Right ventricle myocardium superior (tissue), 1 donor: ENCODE measurements around the gene SPATA6L. TPM values are rescaled to one million over a fixed set of nuclear protein-coding genes. Genes with fewer than 3 reads are reported as not detected.

Source experiments
- ATAC-seq: fragments of 200-7000 bp; cut with Tn5 transposase; one replicate; pipeline ENCODE4 v1.9.1; 2020; ENCODE audit warnings: mild to moderate bottlenecking; ENCODE audit not compliant: poor library complexity
- DNase-seq: peaks from one replicate; pipeline ENCODE4 v3.0.0-alpha.2; 2020
- intact Hi-C: fragments of 100-400 bp; cut with DNase I; formaldehyde crosslinking; loops from one replicate; pipeline ENCODE4 v1.11.2; 2022
- total RNA-seq: library from RNA; stranded (reverse); fragmentation: NEBNext Ultra II Directional; extraction: Animal tissue kit (Norgen Biotek cat#: 25700); gene quantifications from one replicate; pipeline ENCODE4 v1.2.1, GENCODE V29; 2021
- donor health status: DM: no; HTN: yes; CAD: no; lungs with severe emphysema.

SPATA6L gene
- total RNA-seq, 1 donor from 2014 or later, result 0.35 TPM

DNA sequence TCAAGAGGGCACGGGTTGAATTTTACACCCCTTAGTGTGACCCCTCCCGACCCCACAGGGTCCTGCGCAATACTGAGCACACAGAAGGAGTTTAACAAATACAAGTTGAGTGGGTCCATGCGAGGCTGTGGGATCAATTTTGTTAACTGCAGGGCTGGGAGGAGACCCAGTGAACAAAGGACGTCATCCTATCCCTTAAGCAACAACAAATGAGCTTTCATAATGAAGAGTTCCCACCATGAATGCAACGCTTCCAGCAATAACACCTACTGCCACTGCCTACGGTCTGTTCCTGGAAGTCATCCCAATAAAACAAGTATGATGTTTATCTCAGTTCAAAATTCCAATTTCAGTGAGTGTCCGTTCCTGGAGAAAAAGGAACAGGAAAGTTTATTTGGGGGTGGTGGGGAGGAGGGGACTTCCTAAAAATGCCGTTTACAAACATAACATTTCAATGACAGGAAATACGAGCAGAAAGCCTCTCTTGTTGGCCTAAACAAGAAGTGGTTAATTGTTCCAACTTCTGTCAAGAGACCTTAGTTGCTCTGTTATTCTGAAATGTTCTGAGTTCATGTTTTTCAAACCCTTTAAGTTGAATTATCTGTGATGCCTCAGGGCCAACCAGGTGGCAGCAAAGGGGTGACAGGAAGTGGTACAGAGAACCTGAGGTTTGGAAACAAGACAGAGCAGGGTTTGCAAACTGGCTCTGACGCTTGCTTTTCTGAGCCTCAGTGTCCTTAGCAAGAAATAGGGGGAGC is 69.9 kb downstream of the SPATA6L start:
- DNase-seq (no peak), ATAC-seq (no peak)
- intact Hi-C loops, result no loop called here

DNA sequence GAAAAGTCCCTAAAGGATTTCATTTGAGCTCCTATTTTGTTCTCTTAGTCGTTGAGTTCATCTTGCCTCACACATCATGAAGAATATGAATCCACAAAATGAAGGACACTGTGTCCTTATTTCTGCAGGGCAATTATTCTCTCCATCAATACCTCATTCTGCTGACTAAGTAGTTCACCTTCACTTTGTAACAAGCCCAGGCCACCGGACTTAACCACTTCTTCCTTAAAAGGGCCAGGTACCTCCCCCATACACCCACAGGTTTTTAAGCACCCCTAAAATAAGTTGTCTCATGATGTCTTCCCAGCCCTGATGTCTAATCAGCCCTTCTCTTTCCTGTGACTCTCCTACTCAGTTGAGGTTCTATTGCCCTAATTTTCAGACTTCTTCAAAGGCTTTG is 71.3 kb downstream of the SPATA6L start:
- ATAC-seq (no peak), DNase-seq (no peak)
- intact Hi-C loops, result no loop called here

DNA sequence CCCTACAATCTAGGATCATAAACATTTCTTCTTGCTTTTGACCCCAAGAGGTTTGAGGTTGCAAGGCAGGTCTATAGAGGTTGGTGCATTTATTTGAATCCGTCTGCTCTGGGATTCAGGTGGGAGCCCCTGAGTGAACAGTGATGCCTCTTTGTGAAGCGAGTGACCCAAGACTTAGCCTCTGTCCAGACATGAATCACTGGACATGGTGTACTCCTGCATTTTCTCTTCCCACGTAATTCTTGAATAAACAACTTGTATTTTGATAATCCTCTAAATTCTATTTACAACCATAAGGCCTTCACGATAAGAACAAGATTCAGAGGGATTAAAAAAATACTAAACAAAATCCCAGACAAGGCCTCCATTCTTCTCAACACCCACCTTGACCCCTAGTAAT is 71.7 kb downstream of the SPATA6L start:
- ATAC-seq, result no peak
- intact Hi-C loops, result no loop called here
- DNase-seq, result no peak

DNA sequence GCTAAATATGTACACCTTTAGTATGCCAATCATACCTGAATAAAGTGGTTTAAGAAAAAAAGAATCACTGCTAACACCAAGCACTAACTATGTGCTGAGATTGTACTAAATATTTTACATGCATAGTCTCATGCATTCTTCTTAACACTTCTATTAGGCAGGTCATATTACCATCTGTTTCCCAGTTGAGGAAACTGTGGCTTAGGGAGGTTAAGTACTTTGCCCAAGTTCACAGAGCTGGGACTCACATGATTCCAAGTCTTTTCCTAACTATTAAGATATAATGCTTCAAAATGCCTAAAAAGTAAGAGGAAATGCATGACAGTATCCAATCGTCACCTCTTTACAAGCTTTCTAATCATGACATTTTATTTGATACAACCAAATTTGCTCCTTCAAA is 73.4 kb downstream of the SPATA6L start:
- no peak for ATAC-seq
- DNase-seq, result no peak
- intact Hi-C loops, result no loop called here

DNA sequence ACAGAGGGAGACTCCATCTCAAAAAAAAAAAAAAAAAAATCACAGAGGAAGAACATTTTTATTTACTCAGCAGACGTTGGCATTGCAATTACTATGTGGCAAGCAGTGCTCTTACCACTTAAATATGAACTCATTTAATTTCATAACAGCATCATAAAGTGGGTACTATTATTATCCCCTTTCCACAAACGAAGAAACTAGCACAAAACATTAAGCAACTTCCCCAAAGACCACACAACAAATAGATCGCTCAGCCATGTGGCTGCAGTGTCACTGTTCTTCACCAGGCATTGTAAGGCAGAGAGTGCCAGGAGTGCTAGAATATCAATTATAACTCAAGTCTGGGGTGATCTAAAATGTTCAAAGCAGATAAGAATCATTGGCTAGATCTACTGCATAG is 74.0 kb downstream of the SPATA6L start:
- DNase-seq (no peak), ATAC-seq (no peak)
- intact Hi-C loops, result no loop called here

DNA sequence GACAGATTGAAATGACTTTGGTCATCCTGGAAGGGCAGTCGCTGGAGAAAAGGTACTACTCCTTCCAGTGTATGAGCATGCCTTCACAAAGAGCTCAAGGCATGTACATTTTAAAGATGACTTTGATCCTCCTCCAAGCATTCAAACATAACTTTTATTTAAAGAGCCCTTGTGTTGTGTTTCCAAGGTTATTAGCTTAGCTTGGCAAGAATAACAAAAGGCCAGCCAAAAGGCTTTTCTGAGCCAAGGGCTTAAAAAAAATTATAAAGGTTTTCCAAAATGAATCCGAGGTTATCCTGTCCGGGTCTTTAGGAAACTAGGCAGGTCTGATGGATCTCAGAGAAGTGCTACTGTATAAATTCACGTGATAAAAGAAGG is 75.2 kb downstream of the SPATA6L start:
- intact Hi-C loops, result no loop called here
- ATAC-seq, result no peak
- no peak for DNase-seq

DNA sequence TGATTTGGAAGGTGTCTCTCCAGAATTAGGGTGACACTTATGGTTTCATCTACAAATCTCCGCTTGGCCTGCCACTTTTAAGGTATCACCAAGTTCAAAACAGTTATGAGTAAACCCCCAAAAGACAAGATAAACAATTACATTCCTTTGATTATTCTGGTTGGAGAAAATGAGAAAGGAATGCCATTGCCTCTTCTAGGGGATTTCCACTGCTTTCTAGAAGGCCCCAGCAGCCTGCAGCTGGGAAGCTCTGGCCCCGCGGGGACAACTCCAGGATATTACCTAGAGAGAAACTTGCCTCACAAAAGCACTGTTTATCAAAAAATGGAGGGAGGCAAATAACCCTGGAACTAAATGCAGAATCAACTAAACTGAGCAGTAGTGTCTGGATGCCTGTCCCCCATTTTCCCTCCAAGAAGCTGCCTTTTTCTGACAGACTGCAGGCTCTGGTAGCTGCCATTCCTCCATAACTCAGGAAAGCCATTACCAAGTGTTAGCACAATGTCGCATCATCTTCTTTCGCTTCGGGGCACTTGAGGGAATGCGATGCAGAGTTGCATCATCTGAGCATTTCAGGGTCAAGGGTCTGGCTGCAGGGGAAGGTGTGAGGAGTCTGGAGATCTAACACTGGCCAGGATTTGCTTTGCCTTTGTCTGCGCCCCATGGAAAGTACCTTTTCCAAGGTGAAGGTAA is 75.7 kb downstream of the SPATA6L start:
- intact Hi-C loops, result no loop called here
- DNase-seq, result no peak
- no peak for ATAC-seq

DNA sequence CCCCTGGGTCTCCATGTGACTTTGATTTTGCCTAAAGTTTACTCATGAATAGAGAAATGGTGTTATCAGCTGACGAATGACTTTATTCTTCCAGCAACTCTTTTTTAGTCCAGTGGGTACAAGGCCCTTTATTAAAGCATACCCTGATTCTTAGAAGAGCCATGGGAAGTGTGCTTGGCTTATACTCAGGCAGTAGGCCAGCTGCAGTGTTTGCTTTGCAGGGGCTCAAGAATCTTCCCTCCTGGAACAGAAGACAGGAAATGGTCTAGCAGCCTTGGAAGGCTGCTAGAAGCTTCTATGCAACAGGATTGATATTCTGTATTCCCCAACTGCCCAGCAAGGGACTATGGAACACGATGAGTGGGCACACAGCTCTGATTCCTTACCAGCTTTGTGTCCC is 77.6 kb downstream of the SPATA6L start:
- ATAC-seq (no peak), DNase-seq (no peak)
- intact Hi-C loops, result no loop called here

DNA sequence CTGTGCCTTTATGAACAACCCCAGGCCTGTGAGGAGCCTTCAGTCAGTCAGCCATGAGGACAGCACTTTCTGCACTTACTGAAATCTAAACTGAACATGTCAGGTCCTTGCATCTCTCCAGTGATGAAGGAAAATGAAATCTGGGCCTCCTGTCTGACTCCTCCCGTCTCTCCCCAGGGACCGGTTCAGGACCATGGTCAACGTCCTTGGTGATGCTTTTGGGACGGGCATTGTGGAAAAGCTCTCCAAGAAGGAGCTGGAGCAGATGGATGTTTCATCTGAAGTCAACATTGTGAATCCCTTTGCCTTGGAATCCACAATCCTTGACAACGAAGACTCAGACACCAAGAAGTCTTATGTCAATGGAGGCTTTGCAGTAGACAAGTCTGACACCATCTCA is 81.1 kb downstream of the SPATA6L start:
- ATAC-seq (no peak), DNase-seq (no peak)
- intact Hi-C loops, result no loop called here

DNA sequence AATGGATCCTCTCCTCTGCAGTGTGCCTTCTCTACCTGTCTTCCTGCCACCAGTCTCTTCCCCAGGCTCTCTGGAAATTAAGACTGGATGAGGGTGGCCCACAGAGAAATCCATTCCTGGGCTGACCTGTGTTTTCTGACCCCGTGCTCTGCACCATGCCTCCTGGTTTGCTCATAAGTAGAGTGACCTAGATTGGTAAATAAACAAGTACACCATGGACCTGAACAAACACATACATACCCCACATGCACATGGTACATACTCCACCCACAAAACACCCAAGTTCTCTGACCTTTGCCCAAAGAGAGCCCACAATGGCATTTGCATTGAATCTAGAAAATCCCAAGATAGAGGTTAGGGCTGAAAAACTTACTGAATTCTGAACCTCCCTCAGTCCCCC is 81.6 kb downstream of the SPATA6L start:
- DNase-seq (no peak), ATAC-seq (no peak)
- intact Hi-C loops, result no loop called here

DNA sequence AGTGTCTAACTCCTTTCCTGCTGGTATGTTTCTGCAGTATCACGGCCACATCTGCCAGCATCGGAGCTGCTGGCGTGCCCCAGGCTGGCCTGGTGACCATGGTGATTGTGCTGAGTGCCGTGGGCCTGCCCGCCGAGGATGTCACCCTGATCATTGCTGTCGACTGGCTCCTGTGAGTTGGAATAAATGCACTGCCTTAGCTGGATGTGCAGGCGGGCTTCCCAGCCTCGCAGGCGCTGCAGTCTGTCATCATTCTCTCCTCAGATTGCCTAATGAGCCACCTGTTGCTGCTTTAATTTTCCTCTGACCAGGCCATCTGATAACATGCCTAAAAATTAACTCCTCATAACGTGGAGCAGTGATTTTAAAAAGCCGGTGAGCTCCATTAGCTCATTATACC is 83.3 kb downstream of the SPATA6L start:
- DNase-seq (no peak), ATAC-seq (no peak)
- intact Hi-C loops, result no loop called here

DNA sequence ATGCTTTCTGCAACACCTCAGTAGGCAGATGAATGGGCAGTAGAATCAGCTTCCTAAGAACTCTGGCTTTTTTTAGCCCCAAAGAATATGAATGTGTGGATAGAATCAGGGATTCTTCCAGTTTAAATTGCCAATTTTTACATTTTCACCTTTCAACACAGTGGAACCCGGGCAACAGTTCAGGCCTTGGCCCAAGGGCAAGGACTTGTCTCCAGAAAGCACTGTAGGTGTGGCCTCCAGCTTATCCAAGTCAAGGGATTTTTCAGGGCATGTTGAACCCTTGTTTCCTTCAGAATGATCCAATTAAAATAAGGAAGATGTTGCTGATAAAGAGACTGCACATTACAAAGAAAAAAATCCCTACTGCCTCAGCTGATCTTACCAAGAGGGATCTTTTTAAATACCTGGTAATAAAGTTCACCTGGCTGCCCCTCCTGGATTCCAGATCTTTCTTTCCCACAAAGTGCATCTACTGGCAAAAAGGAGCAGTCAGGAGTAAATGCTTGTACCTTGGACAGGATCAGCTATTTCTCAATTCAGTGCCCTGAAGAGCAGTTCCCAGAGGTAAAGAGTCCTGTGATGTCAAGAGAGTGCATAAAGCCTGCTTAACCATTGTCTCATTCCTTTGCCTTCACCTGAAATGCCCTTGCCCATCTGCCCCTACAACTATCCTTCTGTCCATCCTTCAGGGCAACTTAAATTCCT is 84.3 kb downstream of the SPATA6L start:
- DNase-seq (no peak), ATAC-seq (no peak)
- intact Hi-C loops, result no loop called here

DNA sequence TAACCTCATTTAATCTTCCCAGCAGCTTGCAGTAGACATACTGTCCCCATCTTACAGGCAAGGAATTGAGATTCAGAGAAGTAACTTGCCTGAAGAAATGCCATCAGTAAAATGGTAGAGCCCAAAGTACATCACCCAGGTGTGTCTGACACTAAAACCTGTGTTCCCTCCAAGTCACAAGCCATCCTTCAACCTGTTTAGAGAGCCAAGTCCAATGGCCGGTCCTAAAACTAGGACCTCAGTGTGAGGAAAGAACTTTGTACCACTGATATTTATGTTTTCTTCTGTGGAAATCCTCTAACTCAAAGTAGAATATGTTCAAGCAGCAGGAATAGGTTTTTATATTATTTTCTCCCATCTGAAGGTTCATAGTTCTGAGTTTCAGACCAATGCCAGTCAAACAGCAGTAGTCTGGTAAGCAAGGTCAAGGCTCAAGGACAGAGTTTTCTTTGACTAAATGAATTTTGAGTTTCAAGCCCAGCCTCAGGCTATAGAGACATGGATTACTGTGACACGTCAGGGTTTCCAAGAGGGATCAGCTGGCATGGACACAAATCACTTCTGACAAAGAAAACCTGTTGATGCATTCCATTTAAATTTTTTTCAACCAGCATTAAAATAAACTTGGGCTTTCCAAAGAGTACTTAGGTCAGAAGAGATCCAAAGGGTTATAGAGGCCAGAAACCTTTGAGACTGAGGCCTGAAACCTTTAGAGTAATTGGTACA is 85.1 kb downstream of the SPATA6L start:
- DNase-seq (no peak), ATAC-seq (no peak)
- intact Hi-C loops, result no loop called here

DNA sequence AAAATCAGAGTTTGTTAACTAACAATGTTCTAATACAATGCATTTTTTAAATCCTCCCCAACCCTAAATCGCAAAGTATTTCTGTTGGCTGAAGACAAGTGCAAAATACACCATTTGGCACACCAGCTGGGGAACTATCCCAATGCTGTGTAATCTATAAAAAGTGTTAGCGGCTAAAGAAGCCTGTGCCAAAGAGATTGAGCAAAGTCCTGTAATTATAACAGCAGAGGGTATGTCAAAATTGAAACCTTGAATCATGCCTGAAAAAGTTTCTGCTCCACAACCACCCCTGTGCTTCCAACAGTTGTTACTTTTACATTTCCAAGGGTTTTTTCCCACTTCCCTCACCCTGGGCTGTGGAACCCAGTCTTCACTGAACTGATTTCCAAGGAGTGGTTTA is 87.3 kb downstream of the SPATA6L start:
- intact Hi-C loops, result no loop called here
- no peak for DNase-seq
- no peak for ATAC-seq

DNA sequence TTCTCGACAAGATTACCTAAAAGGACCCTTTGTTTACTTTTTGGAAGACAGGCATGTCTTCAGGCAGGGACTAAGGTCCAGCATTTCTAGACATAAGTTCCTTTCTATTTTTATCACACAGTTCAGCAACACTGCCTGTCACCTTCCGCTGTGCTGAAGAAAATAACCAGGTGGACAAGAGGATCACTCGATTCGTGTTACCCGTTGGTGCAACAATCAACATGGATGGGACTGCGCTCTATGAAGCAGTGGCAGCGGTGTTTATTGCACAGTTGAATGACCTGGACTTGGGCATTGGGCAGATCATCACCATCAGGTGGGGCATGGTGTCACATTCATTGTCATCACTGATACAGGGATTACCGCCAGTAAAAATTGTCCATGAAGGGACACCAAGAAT is 89.8 kb downstream of the SPATA6L start:
- intact Hi-C loops, result no loop called here
- DNase-seq (no peak), ATAC-seq (peak; percentile 58)

DNA sequence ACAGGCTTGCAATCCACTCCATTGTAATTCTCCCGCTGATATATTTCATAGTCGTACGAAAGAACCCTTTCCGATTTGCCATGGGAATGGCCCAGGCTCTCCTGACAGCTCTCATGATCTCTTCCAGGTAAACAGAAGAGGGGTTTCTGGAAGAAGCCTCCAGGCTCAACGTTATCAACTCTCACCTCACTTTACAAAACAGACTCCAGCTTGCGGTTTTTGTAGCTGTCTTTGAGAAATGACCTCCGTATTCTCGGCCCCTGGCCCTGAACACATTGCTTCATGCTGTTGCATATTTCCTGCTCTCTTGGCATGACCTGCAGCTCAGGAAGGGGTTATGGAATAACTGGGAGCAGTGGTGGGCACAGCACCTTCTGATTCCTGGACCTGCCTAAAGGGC is 90.3 kb downstream of the SPATA6L start:
- no peak for DNase-seq
- peak; percentile 18 for ATAC-seq
- intact Hi-C loops, result no loop called here

DNA sequence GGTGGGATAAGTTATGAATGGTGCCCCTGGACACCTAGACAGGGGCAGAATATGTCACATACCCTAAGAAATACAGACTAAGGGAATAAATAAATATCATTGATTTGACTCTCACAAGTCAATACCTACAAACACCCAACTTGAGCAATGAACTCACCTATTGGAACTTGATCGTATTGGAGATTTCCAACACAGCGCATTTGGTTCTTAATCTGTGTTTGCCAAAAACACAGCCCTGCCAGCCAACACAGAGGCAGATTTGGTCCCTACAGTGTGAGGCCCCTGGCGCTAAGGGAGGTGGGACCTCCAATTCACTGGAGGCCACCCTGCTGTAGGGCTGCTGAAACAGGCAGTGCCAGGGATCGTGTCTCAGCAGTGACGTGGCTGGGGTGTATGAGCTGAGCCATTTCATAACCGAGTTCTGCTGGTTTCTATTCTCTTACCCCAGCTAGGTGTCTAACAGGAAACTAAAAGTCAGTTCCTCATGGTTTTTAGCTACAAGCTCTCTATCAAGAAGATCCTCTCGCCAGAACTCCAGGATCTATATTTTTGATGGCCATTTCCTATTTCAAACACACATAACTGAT is 91.5 kb downstream of the SPATA6L start:
- no peak for ATAC-seq
- DNase-seq, result no peak
- intact Hi-C loops, result no loop called here

DNA sequence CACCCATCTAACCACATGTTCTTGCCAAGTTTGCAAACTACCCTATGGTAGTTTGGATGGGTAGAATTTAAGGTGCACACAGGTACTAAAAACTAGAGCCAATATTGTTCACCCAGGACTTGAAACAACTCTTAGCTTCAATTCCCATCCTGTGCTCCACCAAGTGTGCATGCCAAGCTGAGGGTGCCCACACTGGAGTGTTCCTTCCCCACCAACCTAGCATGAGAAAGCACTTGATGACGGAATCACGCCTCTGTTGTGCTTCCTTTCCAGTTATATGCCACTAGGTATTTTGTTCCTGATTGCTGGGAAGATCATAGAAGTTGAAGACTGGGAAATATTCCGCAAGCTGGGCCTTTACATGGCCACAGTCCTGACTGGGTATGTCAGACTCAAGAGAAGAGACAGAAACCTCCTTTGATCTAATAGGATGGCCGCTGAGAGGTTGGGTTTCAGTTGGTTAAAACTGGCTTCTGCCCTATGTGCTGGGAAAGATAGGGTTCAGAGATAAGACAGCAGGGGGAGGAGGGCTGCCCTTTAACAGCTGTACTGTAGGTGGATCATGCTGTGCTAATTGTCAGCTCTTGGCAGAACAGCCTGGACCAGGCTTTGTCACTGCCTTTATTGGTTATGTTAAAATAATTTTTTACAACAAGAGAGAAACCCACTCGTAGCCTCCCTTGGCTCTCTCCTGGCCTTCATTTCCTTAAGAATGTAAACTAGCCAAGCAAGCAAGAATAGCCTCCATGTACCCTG is 92.5 kb downstream of the SPATA6L start:
- ATAC-seq (no peak), DNase-seq (no peak)
- intact Hi-C loops, result no loop called here
